ENCODE data around the gene KRTAP5-4. TPM values are rescaled to one million over a fixed set of nuclear protein-coding genes. Genes with fewer than 3 reads are reported as not detected.
"Not testable (repeated sequence)": the region's sequence is repeated elsewhere in the genome, so short reads cannot be mapped to it uniquely, and the experiment has no call there.

KRTAP5-4 gene
- total RNA-seq, 1 experiment from 2014 or later: not detected

GRCh38 chr11:1650034-1650917 is 28.3 kb upstream of the KRTAP5-4 start:
- POLR2A ChIA-PET (ENCODE audit: low non-redundant PET): no interaction called here
- BruUV-seq (replicated peaks): no TSS peak

GRCh38 chr11:1648653-1649420 is 26.9 kb upstream of the KRTAP5-4 start:
- no peaks in the 10 kb centered on the region for H3K36me3 ChIP-seq (ENCODE audit: insufficient read depth, low read length, poor library complexity, severe bottlenecking)
- CTCF ChIA-PET: no interaction called here
- DNase-seq (ENCODE audit: low spot score): no peak
- BruUV-seq (replicated peaks): no TSS peak
- no peaks in the 10 kb centered on the region for H3K4me1 ChIP-seq (ENCODE audit: insufficient read depth, low read length, poor library complexity, severe bottlenecking)
- no peaks in the 10 kb centered on the region for H3K27me3 ChIP-seq (replicated peaks; ENCODE audit: insufficient read depth, low read depth, low read length, poor library complexity)
- no peak overlapping the region for H3K4me3 ChIP-seq (ENCODE audit: low read depth, low read length, poor library complexity, severe bottlenecking)
- no peaks in the 10 kb centered on the region for H3K9me3 ChIP-seq (ENCODE audit: low read depth, low read length, poor library complexity, severe bottlenecking)
- H3K27ac ChIP-seq (ENCODE audit: low read depth, low read length, poor library complexity, severe bottlenecking): no peak overlapping the region
- intact Hi-C loops (cut with micrococcal nuclease; ENCODE audit: unreplicated experiment): no loop called here
- no peak for TF ChIP-seq CTCF (conservative IDR thresholded peaks at IDR 0.05; ENCODE audit: low read depth, low read length)
- TF ChIP-seq EZH2 (IDR thresholded peaks at IDR 0.05; ENCODE audit: borderline replicate concordance, low read depth, low read length, poor library complexity, severe bottlenecking): no peak
- POLR2A ChIA-PET (ENCODE audit: low non-redundant PET): no interaction called here

More at GRCh38 chr11:1650034-1650917, 28.3 kb upstream of the KRTAP5-4 start:
- no peak for DNase-seq (ENCODE audit: low spot score)
- TF ChIP-seq EZH2 (IDR thresholded peaks at IDR 0.05; ENCODE audit: borderline replicate concordance, low read depth, low read length, poor library complexity, severe bottlenecking): no peak
- TF ChIP-seq CTCF (conservative IDR thresholded peaks at IDR 0.05; ENCODE audit: low read depth, low read length): no peak
- H3K27ac ChIP-seq (ENCODE audit: low read depth, low read length, poor library complexity, severe bottlenecking): no peak overlapping the region
- CTCF ChIA-PET: no interaction called here
- H3K9me3 ChIP-seq (ENCODE audit: low read depth, low read length, poor library complexity, severe bottlenecking): no peaks in the 10 kb centered on the region
- H3K4me1 ChIP-seq (ENCODE audit: insufficient read depth, low read length, poor library complexity, severe bottlenecking): no peaks in the 10 kb centered on the region
- H3K36me3 ChIP-seq (ENCODE audit: insufficient read depth, low read length, poor library complexity, severe bottlenecking): no peaks in the 10 kb centered on the region
- H3K27me3 ChIP-seq (replicated peaks; ENCODE audit: insufficient read depth, low read depth, low read length, poor library complexity): no peaks in the 10 kb centered on the region
- intact Hi-C loops (cut with micrococcal nuclease; ENCODE audit: unreplicated experiment): no loop called here
- H3K4me3 ChIP-seq (ENCODE audit: low read depth, low read length, poor library complexity, severe bottlenecking): no peak overlapping the region

GRCh38 chr11:1647901-1648652 is 26.1 kb upstream of the KRTAP5-4 start:
- Histone ChIP-seq H3K4me1 (ENCODE audit: insufficient read depth, low read length, poor library complexity, severe bottlenecking) (no peaks in the 10 kb centered on the region), H3K27me3 (replicated peaks; ENCODE audit: insufficient read depth, low read depth, low read length, poor library complexity) (no peaks in the 10 kb centered on the region), H3K27ac (ENCODE audit: low read depth, low read length, poor library complexity, severe bottlenecking) (no peak overlapping the region), H3K9me3 (ENCODE audit: low read depth, low read length, poor library complexity, severe bottlenecking) (no peaks in the 10 kb centered on the region), H3K4me3 (ENCODE audit: low read depth, low read length, poor library complexity, severe bottlenecking) (no peak overlapping the region), H3K36me3 (ENCODE audit: insufficient read depth, low read length, poor library complexity, severe bottlenecking) (no peaks in the 10 kb centered on the region)
- no peak for TF ChIP-seq EZH2 (IDR thresholded peaks at IDR 0.05; ENCODE audit: borderline replicate concordance, low read depth, low read length, poor library complexity, severe bottlenecking)
- TF ChIP-seq CTCF (conservative IDR thresholded peaks at IDR 0.05; ENCODE audit: low read depth, low read length): no peak
- BruUV-seq (replicated peaks): no TSS peak
- DNase-seq (ENCODE audit: low spot score): no peak
- CTCF ChIA-PET: no interaction called here
- intact Hi-C loops (cut with micrococcal nuclease; ENCODE audit: unreplicated experiment): no loop called here
- POLR2A ChIA-PET (ENCODE audit: low non-redundant PET): no interaction called here

- intact Hi-C loops (cut with micrococcal nuclease; ENCODE audit: unreplicated experiment); H3K4me3 ChIP-seq (ENCODE audit: low read depth, low read length, poor library complexity, severe bottlenecking); H3K4me1 ChIP-seq (ENCODE audit: insufficient read depth, low read length, poor library complexity, severe bottlenecking); H3K27ac ChIP-seq (ENCODE audit: low read depth, low read length, poor library complexity, severe bottlenecking); H3K27me3 ChIP-seq (replicated peaks; ENCODE audit: insufficient read depth, low read depth, low read length, poor library complexity); BruUV-seq (replicated peaks); H3K36me3 ChIP-seq (ENCODE audit: insufficient read depth, low read length, poor library complexity, severe bottlenecking); H3K9me3 ChIP-seq (ENCODE audit: low read depth, low read length, poor library complexity, severe bottlenecking); CTCF ChIA-PET; DNase-seq (ENCODE audit: low spot score): not testable (repeated sequence)
- POLR2A ChIA-PET (ENCODE audit: low non-redundant PET): interaction anchor here (0.7 kb wide), 1 partner anchor 11 kb away, joined by 14 read pairs; no protein-coding TSS in a partner anchor
These were observed 24.6 kb upstream of the KRTAP5-4 start for GRCh38 chr11:1646540-1646939.

Data from A673 (cell line).